Measurements from ENCODE around the gene NEMP2.

DNA sequence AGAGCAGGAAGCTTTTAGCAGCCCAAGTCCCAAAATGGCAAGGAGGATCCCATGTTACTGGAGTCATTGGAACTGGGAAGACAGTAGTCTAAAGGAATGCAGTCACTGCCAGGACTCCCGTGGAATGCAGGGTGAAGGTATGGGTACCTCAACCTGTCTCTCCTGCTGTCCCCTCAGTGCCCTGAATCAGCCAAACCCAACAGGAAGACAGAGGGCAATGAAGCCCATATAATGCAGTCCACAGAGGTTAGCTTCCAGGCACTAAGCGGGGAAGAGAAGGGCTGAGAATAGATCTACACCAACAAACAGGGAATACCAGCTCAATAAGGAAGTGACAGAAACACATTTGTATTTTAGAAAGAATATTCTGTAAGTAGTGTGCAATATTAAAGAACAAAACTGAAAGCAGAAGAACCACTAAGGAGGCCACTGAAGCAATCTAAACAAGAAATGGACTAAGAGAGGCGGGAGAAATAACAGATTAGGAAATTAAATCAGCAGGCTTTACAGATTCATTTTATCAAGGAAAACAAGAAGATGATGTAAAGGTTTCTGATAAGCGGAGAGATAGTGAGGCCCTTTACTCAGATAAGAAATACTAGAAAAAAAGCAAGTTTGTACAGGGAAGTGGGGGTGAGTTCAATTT is 8.3 kb downstream of the NEMP2 start:
- TF ChIP-seq POLR2AphosphoS5 (IDR thresholded peaks at IDR 0.05; ENCODE audit: low read depth, low read length), result no peak
- TF ChIP-seq POLR2A (IDR thresholded peaks at IDR 0.05; ENCODE audit: low read depth, low read length), result no peak
- no peak for TF ChIP-seq TAF1 (IDR thresholded peaks at IDR 0.05; ENCODE audit: borderline replicate concordance, low read depth, low read length)
